Fibroblast of mammary gland (primary cell): ENCODE results near the gene NPHP4.

Source experiments
- DNase-seq: peaks from one replicate; pipeline ENCODE4 v3.0.0-alpha.2; 2010; ENCODE audit warnings: low read depth
- H3K4me3 ChIP-seq: 2 replicates; pipeline ENCODE4 v1.5.1; 2011; ENCODE audit warnings: low read depth, mild to moderate bottlenecking, low read length, moderate library complexity; ENCODE audit not compliant: control insufficient read depth
- CTCF ChIP-seq: conservative IDR thresholded peaks from 2 replicates; pipeline ENCODE4 v1.5.1; 2011; ENCODE audit warnings: low read depth, low read length, inconsistent platforms; ENCODE audit not compliant: control insufficient read depth, insufficient read depth

NPHP4 gene

GRCh38 chr1:5955479-5955977, 36.7 kb downstream of the NPHP4 start:
- no peak for TF ChIP-seq CTCF
- no peak for DNase-seq
- no peak overlapping the region for H3K4me3 ChIP-seq

DNA sequence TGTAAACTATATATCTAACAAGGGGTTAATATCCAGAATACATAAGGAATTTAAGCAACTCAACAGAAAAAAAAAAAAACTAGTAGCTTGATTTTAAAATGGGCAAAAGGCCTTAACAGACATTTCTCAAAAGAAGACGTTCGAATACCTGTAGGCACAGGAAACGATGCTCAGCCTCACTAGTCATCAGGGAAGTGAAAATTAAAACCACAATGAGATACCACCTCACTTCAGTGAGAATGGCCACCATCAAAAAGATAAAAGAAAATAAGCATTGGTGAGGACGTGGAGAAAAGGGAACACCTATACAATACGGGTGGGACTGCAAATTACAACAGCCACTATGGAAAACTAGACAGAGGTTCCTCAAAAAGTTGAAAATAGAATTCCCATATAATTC, 37.3 kb downstream of the NPHP4 start:
- no peak for TF ChIP-seq CTCF
- no peak overlapping the region for H3K4me3 ChIP-seq
- DNase-seq, result no peak

GRCh38 chr1:5953386-5953785, 38.8 kb downstream of the NPHP4 start:
- no peak for TF ChIP-seq CTCF

GRCh38 chr1:5951846-5952410, 40.3 kb downstream of the NPHP4 start:
- no peak for DNase-seq
- H3K4me3 ChIP-seq, result no peak overlapping the region
- no peak for TF ChIP-seq CTCF

More at GRCh38 chr1:5953386-5953785, 38.8 kb downstream of the NPHP4 start:
- H3K4me3 ChIP-seq, result no peak overlapping the region
- DNase-seq, result no peak

DNA sequence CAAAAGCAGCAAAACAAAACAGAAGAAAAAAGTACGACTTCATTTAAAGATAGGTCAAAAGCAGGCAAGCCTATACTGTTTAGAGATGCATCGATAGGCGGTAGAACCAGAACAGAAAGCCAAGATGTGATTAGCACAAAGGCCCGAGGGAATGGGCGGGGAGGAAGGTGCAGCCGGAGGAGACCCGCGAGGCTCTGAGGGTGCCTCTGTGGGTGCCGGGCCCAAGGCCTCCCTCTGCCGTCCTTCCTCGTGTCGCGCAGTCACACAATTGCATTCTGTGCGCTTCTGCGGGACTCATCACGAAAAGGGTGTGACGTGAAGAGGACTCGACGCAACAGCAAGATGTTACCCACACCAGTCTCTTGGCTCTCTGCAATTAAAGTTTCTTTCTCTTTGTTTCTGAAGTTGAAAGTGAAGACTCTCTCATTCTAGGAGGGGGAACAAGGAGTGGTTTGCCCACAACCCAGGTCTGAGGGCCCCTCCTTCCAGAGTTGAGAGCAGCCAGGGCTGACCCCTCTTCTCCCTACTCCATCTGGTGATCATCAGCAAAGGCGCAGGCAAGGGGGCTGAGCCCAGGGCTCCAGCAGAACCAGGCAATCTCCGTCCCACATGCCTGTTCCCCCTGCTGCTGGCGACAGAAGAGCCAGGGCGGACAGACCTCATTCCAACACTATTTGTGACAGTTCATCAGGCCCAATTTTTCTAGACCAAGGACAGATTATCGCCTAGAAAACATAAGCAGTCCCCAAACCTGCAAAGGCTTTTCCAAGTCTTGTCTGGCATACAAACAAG, 41.0 kb downstream of the NPHP4 start:
- no peak overlapping the region for H3K4me3 ChIP-seq
- DNase-seq, result no peak
- no peak for TF ChIP-seq CTCF

- H3K4me3 ChIP-seq, result no peak overlapping the region
Measured at GRCh38 chr1:5950201-5950895, 41.9 kb downstream of the NPHP4 start.

More at GRCh38 chr1:5950201-5950895, 41.9 kb downstream of the NPHP4 start:
- no peak for DNase-seq
- no peak for TF ChIP-seq CTCF
